ENCODE data around the gene SLCO4A1. TPM values are rescaled to one million over a fixed set of nuclear protein-coding genes. Genes with fewer than 3 reads are reported as not detected.

Gene SLCO4A1
- total RNA-seq, 2 experiments from 2014 or later: 66.5 to 68.4 TPM

DNA sequence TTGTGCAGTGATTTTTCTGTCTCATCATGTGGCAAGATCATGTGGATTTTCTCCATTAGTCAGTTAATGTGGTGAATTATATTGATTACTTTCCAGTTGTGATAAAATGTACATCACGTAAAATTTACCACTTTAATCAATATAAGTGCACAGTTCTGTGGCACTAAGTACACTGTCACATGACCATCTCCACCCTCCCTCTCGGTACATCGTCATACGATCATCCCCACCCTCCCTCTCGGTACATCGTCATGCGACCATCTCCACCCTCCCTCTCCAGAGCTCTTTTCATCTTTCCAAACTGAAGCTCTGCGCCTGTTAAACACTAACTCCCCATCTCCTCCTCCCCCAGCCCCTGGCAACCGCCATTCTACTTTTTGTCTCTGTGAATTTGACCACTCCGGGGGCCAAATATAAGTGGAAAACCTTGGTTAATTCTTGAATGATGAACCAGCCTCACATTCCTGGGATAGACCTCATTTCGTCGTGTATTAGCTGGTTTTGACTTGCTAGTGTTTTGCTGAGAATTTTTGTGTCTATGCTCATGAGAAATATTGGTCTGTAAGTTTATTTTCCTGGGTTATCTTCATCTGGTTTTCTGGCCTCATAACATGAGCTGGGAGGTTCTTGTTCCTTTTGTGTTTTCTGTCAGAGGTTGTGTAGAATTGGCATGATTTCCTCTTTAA is 77.1 kb downstream of the SLCO4A1 start:
- no peak for DNase-seq
- H3K4me3 Mint-ChIP-seq: no peak overlapping the region
- peaks cover 28% of the 10 kb centered on the region for H3K4me1 Mint-ChIP-seq (ENCODE audit: low read depth)
- intact Hi-C loops (cut with micrococcal nuclease): no loop called here
- ChIA-PET CTCF (interaction anchor here (1.3 kb wide), 2 partner anchors 72 to 73 kb away, joined by 4 to 5 read pairs; no protein-coding TSS in a partner anchor), POLR2A (interaction anchor here (1.6 kb wide), 1 partner anchor 21 kb away, joined by 3 read pairs; no protein-coding TSS in a partner anchor)
- H3K27me3 Mint-ChIP-seq: peaks cover 3% of the 10 kb centered on the region
- peaks cover 3% of the 10 kb centered on the region for H3K36me3 Mint-ChIP-seq (ENCODE audit: low read depth)
- no peak for TF ChIP-seq CTCF (IDR thresholded peaks at IDR 0.05)
- H3K27ac Mint-ChIP-seq: no peak overlapping the region
- H3K9me3 Mint-ChIP-seq: peaks cover 20% of the 10 kb centered on the region
- ATAC-seq: no peak

Other genes with a start within 250 kb of the SLCO4A1 start
- gene CABLES2, start 235.2 kb upstream of the SLCO4A1 start, total RNA-seq: 1 to 10 TPM; 3.2 to 4.5 TPM
- gene RBBP8NL, start 215.0 kb upstream of the SLCO4A1 start, total RNA-seq: not detected
- gene GATA5, start 166.5 kb upstream of the SLCO4A1 start, total RNA-seq: not detected
- not detected for gene NTSR1, start 66.3 kb downstream of the SLCO4A1 start, total RNA-seq
- gene MRGBP, start 154.0 kb downstream of the SLCO4A1 start, total RNA-seq: 10 to 100 TPM; 18.5 to 18.9 TPM
- gene OGFR, start 162.3 kb downstream of the SLCO4A1 start, total RNA-seq: 10 to 100 TPM; 53.6 to 55.2 TPM
- gene COL9A3, start 174.5 kb downstream of the SLCO4A1 start, total RNA-seq: not detected
- 1 to 10 TPM; 7.5 to 7.6 TPM for gene TCFL5, start 219.3 kb downstream of the SLCO4A1 start, total RNA-seq